GM19397 (cell line): ENCODE data around the gene KPRP.

Source experiments
- ATAC-seq: cut with Tn5 transposase; IDR thresholded peaks from one replicate; pipeline ENCODE4 v1.9.1; 2021; ENCODE audit warnings: mild to moderate bottlenecking, moderate library complexity; ENCODE audit not compliant: unreplicated experiment

Gene KPRP, protein sequence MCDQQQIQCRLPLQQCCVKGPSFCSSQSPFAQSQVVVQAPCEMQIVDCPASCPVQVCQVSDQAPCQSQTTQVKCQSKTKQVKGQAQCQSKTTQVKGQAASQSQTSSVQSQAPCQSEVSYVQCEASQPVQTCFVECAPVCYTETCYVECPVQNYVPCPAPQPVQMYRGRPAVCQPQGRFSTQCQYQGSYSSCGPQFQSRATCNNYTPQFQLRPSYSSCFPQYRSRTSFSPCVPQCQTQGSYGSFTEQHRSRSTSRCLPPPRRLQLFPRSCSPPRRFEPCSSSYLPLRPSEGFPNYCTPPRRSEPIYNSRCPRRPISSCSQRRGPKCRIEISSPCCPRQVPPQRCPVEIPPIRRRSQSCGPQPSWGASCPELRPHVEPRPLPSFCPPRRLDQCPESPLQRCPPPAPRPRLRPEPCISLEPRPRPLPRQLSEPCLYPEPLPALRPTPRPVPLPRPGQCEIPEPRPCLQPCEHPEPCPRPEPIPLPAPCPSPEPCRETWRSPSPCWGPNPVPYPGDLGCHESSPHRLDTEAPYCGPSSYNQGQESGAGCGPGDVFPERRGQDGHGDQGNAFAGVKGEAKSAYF

DNA sequence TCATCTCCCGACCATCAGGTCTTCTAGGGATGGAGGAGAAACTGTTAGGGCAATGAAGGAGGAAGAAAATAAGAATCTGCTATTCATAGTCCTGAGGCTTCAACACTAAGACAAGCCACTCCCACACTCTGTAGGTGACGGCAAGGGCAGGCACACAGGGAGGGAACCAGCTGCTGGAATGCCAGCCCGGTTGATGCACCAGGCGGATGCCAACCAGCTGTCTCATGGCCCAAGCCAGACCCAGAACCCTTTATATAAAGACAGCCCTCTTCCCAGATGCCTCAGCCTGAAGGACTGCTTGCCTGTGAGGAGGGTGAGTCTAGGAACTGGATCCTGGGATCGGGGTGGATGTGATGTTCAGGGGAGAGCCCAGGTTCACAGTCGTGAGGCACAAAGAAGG, at the start of gene KPRP:
Gene KPRP (plus strand): TSS at position 279 of the 400 bp plus-strand sequence. CDS start 1,564 bp downstream, outside the sequence.
- no peak for ATAC-seq

- no peak for ATAC-seq
Observed at GRCh38 chr1:152718238-152718637, 39.6 kb upstream of the KPRP start.

DNA sequence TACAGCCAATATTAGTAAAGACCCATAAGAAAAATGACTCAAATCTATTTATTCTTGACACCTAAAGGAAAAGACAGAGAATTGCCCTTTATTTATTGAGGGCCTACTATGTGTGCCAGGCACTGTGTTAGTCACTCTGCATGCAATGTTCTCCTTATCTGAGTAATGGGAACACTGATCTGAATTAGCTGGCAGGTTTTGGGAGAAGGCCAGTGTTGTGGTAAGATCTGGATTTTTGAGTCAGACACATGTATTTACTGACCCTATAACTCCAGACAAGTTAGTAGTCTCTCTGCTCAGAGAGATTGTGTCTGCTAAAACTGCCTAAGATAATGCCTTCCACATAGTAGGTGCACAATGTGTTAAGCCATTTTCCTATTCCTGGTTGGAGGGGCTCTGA, 32.6 kb upstream of the KPRP start:
- ATAC-seq, result no peak

DNA sequence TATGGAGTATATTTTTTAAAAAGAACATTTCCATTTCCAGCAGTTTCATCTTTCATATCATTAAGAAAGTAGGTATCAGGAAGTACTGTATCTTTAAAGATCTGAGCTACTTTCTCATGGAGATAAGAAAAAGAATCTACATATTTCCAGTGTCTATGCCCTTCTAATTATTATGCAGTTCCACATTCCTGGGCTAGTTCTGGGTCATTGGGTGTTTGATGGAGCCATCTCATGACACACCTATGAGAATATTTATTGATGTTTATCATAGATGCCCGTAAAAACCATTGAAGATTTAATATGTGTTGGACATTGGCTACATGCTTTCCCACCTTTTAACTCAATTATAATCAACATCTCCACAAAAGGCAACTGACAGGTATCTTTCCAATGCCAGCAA, 28.8 kb upstream of the KPRP start:
- no peak for ATAC-seq

GRCh38 chr1:152735648-152736047, 22.2 kb upstream of the KPRP start:
- ATAC-seq, result no peak

DNA sequence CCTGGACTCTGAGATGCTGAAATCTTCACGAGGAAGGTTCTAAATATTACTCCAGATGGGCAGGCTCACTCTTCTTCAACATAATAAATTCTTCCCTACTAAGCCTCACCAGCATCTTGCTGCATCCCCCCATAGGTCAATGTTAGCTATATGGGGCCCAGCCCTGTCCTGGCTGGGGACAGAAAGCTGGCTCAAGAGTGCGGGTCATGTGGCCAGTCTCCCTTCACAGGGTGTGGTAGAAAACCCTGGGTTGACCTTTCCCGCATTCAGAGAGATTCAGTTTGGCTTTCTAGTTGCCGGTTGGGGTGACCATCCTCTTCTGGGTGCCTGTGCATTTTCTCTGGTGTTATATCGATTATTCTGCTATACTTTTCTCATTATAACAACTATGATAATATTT, 19.8 kb upstream of the KPRP start:
- no peak for ATAC-seq

GRCh38 chr1:152739841-152740240, 18.0 kb upstream of the KPRP start:
- no peak for ATAC-seq

- ATAC-seq, result no peak
Observed at GRCh38 chr1:152741656-152742055, 16.2 kb upstream of the KPRP start.

DNA sequence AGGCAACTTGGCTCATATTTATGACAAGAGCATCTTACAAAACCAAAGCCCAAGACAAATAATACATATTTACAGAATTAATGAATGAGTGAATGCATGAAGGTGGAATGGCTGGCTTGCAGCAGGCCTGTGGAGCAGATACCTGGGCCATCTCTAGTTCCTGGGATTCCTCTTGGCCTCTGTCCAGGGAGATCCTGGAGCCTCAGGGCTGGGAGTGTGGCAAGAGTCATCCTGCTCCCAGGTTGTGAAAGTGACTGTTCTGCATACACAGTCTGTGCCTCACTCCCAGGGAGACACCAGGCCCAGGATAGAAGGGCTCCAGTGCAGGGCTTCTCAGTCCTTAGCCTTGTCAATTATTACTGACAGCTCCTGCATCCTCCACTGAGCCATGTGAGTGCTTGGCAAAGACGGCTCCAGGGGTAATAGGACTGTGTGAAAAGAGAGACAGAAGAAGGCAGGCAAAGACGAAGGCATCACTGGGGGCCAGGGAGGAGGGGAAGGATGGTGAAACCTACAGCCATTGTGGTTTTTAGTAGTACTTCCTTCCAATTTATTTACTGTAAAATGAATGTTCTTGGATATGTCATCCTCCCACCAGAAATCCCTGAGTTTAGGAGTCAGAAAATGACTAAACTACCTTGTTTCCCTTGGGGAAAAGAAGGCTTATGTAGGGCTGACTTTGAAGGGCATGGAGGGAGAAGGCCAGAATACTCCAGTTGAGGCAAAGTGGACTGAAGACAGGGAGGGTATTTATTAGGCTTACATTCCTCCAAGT, 14.3 kb upstream of the KPRP start:
- ATAC-seq, result no peak

DNA sequence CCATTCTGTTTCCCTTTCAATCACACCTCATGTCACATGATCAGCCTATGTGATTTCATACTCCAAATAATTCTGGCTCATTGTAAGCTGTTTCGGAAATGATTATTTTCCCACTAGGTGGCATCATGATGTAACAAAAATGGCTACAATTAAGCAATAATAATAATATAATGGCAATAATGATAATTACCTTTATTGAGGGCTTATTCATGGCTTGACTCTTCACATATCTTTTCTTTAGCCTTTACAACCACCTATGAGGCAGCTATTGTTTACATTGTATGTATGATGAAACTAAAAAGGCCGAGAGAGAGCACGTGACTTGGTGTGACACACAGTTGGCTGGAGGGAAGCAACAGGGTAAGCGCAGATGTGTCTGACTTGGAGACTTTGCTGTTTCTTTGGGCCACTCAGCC, 12.5 kb upstream of the KPRP start:
- ATAC-seq, result no peak

DNA sequence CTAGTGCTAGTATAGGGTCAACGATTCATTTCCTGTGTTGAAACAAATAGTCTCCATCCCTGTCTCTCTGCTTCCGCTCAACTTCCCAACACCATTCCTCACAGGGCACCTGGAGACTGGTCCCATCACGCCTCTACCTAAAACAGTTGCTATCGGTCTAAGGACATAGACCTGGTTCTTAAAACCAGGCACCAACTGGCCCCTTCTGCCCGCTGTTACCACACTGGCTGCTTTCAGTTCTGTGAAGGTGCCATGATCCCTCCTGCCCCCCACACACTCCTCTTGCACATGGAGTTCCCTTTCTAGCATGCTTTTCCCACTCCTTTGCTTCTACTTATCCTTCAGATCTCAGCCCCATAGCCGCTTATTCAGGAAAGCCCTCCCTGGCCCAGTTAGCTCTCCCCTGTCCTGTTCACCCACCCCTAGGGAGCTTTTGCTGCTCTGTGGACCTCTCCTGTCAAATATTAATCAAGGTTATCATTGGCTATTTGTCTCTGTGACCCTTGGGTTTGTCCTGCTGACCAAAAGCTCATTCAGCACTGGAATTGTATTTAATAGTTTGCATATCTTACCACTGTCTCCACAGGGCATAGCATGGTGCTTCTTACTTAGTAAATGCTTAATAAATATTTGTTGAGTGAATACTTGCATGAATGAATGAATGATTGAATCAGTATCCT, 11.9 kb upstream of the KPRP start:
- ATAC-seq, result no peak

- ATAC-seq, result no peak
Observed at GRCh38 chr1:152747831-152748230, 10.0 kb upstream of the KPRP start.

DNA sequence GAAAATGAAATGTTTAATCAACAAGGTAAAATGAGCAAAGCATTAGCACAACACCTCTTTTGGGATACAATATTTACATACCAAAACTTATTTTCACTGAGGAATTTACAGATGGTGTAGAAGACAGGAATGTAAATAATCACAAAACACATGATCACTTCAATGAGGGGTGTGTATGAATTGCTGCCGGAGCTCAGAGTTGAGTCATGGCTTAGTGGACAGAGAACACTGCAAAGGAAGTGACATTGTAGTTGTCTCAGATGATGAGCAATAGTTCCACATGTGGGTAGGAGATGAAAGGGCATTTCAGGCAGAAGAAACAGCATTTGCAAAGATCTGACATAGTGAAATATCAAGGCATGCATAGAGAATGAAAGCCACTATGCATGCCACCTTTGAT, 5.6 kb upstream of the KPRP start:
- ATAC-seq, result no peak

DNA sequence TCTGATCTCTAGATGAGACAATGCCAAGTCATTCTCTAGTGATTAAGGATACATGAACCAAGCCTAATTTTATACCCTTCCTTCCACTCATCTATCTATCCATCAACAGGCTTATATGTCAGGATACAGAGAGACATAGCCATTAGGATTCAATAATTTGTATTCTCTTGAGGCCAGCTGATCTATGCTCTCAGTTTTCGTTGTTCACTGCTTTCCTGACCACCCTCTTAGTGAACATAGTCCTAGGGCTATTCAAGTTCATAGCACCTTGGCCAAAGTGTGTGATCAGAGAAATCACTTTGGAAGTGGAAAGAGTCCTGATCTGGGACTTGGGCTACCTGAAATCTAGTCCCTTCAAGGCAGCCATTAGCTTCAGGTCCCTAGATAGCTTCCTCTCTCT, 4.2 kb upstream of the KPRP start:
- ATAC-seq, result no peak

- ATAC-seq, result no peak
Observed at GRCh38 chr1:152756872-152757271, 953 bp upstream of the KPRP start.

GRCh38 chr1:152758636-152759035, 811 bp downstream of the KPRP start:
- ATAC-seq, result no peak

DNA sequence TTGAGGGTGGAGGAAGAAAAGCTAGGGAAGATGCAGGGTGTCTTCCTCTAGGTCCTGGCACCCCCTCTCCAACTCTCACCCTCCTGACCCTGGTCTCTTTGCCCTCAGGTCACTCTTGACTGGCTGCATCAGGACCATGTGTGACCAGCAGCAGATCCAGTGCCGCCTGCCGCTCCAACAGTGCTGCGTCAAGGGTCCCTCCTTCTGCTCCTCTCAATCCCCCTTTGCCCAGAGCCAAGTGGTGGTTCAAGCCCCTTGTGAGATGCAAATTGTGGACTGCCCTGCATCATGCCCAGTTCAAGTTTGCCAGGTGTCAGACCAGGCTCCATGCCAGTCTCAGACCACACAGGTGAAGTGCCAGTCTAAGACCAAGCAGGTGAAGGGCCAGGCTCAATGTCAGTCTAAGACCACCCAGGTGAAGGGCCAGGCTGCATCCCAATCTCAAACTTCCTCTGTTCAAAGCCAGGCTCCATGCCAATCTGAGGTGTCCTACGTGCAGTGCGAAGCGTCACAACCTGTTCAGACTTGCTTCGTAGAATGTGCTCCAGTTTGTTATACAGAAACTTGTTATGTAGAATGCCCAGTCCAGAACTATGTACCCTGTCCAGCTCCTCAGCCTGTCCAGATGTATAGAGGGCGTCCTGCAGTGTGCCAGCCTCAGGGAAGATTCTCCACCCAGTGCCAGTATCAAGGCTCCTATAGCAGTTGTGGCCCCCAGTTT, 1.8 kb downstream of the KPRP start:
- ATAC-seq, result no peak

GRCh38 chr1:152760551-152761190, 2.8 kb downstream of the KPRP start:
- ATAC-seq, result no peak

DNA sequence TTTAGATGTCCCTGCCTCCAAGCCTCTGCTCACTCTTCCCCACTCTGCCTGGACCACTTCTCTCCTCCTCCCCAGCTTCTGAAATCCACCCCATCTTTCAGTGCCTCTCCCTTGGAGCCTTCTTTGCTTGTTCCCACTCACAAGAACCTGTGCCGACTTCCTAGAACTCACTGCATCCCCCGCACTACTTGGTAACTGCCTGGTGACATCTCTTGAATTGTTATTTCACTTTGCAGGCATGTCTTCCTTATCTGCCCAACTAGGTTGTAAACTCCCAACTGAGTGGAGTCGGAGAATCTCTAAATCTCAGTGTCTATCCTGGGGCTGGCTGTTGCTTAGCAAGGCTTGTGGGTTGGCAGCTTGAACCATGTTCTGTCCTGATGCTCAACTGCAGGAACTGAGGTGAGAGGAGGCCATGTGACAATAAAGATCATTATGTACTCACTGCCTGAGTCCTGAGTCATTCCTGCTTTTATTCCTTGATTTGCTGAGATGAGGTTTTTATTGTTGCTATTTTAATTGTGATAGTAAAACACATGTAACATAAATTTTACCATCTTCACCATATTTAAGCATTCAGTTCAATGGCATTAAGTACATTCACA, 3.9 kb downstream of the KPRP start:
- no peak for ATAC-seq
